Lower lobe of right lung (tissue), 2 donors: ENCODE data around the gene ADD1. TPM values are rescaled to one million over a fixed set of nuclear protein-coding genes. Genes with fewer than 3 reads are reported as not detected.
A peak's percentile ranks its signal among the peaks of the same experiment; 100 is the strongest.

ENCODE experiments used
- ATAC-seq, 2 donors: fragments of 200-7000 bp; cut with Tn5 transposase; one replicate each; pipeline ENCODE4 v1.9.1; 2020 to 2022; ENCODE audit warnings: mild to moderate bottlenecking in 2 of 2, moderate library complexity in 2 of 2
- DNase-seq: peaks from one replicate; pipeline ENCODE4 v3.0.0-alpha.2; 2020
- H3K27ac ChIP-seq: fragments of 200-600 bp; one replicate; pipeline ENCODE4 v1.8.0; 2022
- H3K27me3 ChIP-seq: fragments of 200-600 bp; one replicate; pipeline ENCODE4 v1.8.0; 2022; ENCODE audit warnings: low read depth
- H3K36me3 ChIP-seq: fragments of 200-600 bp; one replicate; pipeline ENCODE4 v1.8.0; 2022; ENCODE audit warnings: mild to moderate bottlenecking
- H3K4me1 ChIP-seq: fragments of 200-600 bp; one replicate; pipeline ENCODE4 v1.8.0; 2022
- H3K4me3 ChIP-seq: fragments of 200-600 bp; one replicate; pipeline ENCODE4 v1.8.0; 2022; ENCODE audit warnings: mild to moderate bottlenecking
- H3K9me3 ChIP-seq: fragments of 200-600 bp; one replicate; pipeline ENCODE4 v1.8.0; 2022
- CTCF ChIP-seq: fragments of 200-600 bp; IDR thresholded peaks from one replicate; pipeline ENCODE4 v1.8.0; 2022; ENCODE audit warnings: antibody characterized with exemption, mild to moderate bottlenecking
- intact Hi-C: fragments of 100-400 bp; cut with DNase I; formaldehyde crosslinking; loops from one replicate; pipeline ENCODE4 v1.11.0; 2022
- total RNA-seq: library from RNA; stranded (reverse); fragmentation: NEBNext Ultra II Directional; extraction: Animal tissue kit (Norgen Biotek cat#: 25700); gene quantifications from one replicate; pipeline ENCODE4 v1.2.1, GENCODE V29; 2021
- donor health status: DM: no; HTN: yes; CAD: no; lungs with severe emphysema.

ADD1 gene
- total RNA-seq, 1 donor from 2014 or later = 279 TPM

GRCh38 chr4:2905544-2905943, 61.9 kb downstream of the ADD1 start:
- no peak for TF ChIP-seq CTCF
- no peak for DNase-seq
- no peak for ATAC-seq
- intact Hi-C loops = no loop called here
- no peaks in the 10 kb centered on the region for H3K27me3 ChIP-seq
- H3K27ac ChIP-seq = no peak overlapping the region
- peaks cover 100% of the 10 kb centered on the region for H3K36me3 ChIP-seq
- no peaks in the 10 kb centered on the region for H3K9me3 ChIP-seq
- H3K4me3 ChIP-seq = no peak overlapping the region
- H3K4me1 ChIP-seq = peaks cover 6% of the 10 kb centered on the region

- no peak for ATAC-seq
Observed at GRCh38 chr4:2906218-2906617, 62.6 kb downstream of the ADD1 start.

GRCh38 chr4:2907226-2907625, 63.6 kb downstream of the ADD1 start:
- intact Hi-C loops = no loop called here
- no peak for DNase-seq
- Histone ChIP-seq H3K27me3 (no peaks in the 10 kb centered on the region), H3K9me3 (no peaks in the 10 kb centered on the region), H3K36me3 (peaks cover 100% of the 10 kb centered on the region), H3K27ac (no peak overlapping the region), H3K4me1 (peaks cover 6% of the 10 kb centered on the region), H3K4me3 (no peak overlapping the region)
- no peak for TF ChIP-seq CTCF
- ATAC-seq = no peak

More at GRCh38 chr4:2906218-2906617, 62.6 kb downstream of the ADD1 start:
- no peak for DNase-seq
- no peaks in the 10 kb centered on the region for H3K27me3 ChIP-seq
- no peak overlapping the region for H3K27ac ChIP-seq
- H3K36me3 ChIP-seq = peaks cover 100% of the 10 kb centered on the region
- TF ChIP-seq CTCF = no peak
- intact Hi-C loops = no loop called here
- H3K4me1 ChIP-seq = peaks cover 6% of the 10 kb centered on the region
- no peak overlapping the region for H3K4me3 ChIP-seq
- no peaks in the 10 kb centered on the region for H3K9me3 ChIP-seq

- no peak for DNase-seq
- Histone ChIP-seq H3K9me3 (no peaks in the 10 kb centered on the region), H3K27me3 (no peaks in the 10 kb centered on the region), H3K27ac (no peak overlapping the region), H3K36me3 (peaks cover 100% of the 10 kb centered on the region), H3K4me1 (peaks cover 6% of the 10 kb centered on the region), H3K4me3 (no peak overlapping the region)
- peak; percentile 65 to 84 for ATAC-seq
- intact Hi-C loops = no loop called here
- TF ChIP-seq CTCF = no peak
Observed at GRCh38 chr4:2907706-2908293, 64.2 kb downstream of the ADD1 start.

- Histone ChIP-seq H3K4me3 (no peak overlapping the region), H3K9me3 (no peaks in the 10 kb centered on the region), H3K27me3 (no peaks in the 10 kb centered on the region), H3K36me3 (peaks cover 100% of the 10 kb centered on the region), H3K27ac (no peak overlapping the region), H3K4me1 (peaks cover 14% of the 10 kb centered on the region)
- intact Hi-C loops = no loop called here
- TF ChIP-seq CTCF = no peak
- DNase-seq (no peak), ATAC-seq (no peak)
Observed at GRCh38 chr4:2908686-2909085, 65.0 kb downstream of the ADD1 start.
